Stomach (tissue), 9 donors: ENCODE data around the gene CYB561. TPM values are rescaled to one million over a fixed set of nuclear protein-coding genes. Genes with fewer than 3 reads are reported as not detected.

Source experiments
- DNase-seq, 2 donors: peaks; one replicate each; pipeline versions ENCODE4 v3.0.0 to v3.0.0-alpha.2; 2013 to 2019
- H3K27ac ChIP-seq, 5 donors: fragments of 200-600 bp in 4 of 5; sonication (generic) in 4 of 5; one replicate each; pipeline ENCODE4 v1.5.1; 2013 to 2019; ENCODE audit warnings: mild to moderate bottlenecking in 1 of 5, moderate library complexity in 1 of 5
- H3K27me3 ChIP-seq, 3 donors: fragments of 200-600 bp; sonication (generic); one replicate each; pipeline ENCODE4 v1.5.1; 2017 to 2019; ENCODE audit warnings: mixed run types in 1 of 3
- H3K36me3 ChIP-seq, 4 donors: fragments of 200-600 bp; sonication (generic); 1 replicate in 3 of 4; 2 replicates in 1 of 4; pipeline ENCODE4 v1.5.1; 2016 to 2019
- H3K4me1 ChIP-seq, 4 donors: fragments of 200-600 bp; sonication (generic); one replicate each; pipeline ENCODE4 v1.5.1; 2016 to 2019
- H3K4me3 ChIP-seq, 4 donors: fragments of 200-600 bp; sonication (generic) in 3 of 4; one replicate each; pipeline ENCODE4 v1.5.1; 2016 to 2019; ENCODE audit warnings: mild to moderate bottlenecking in 1 of 4
- H3K9me3 ChIP-seq, 4 donors: fragments of 200-600 bp; sonication (generic); one replicate each; pipeline ENCODE4 v1.5.1; 2016 to 2019
- EP300 ChIP-seq: sonication (generic); formaldehyde crosslinking; IDR thresholded peaks from one replicate; pipeline ENCODE4 v1.6.1; 2017; ENCODE audit warnings: antibody characterized with exemption
- POLR2A ChIP-seq, 4 donors: fragments of 450-650 bp; IDR thresholded peaks; one replicate each; pipeline ENCODE4 v1.6.1; 2016; ENCODE audit warnings: antibody characterized with exemption in 4 of 4, control low read depth in 2 of 4, mild to moderate bottlenecking in 1 of 4, moderate library complexity in 1 of 4
- POLR2AphosphoS5 ChIP-seq, 3 donors: sonication (generic); formaldehyde crosslinking; IDR thresholded peaks; one replicate each; pipeline ENCODE4 v1.6.1; 2016; ENCODE audit warnings: antibody characterized with exemption in 3 of 3
- WGBS, 5 donors: extraction: QIAGEN DNeasy Blood & Tissue Kit in 3 of 5; methylation state at CpG; one replicate each; pipeline versions ENCODE4 v1.1.5 to v1.1.7; 2013 to 2018; 5-methylcytosine and 5-hydroxymethylcytosine counted together
- intact Hi-C: fragments of 100-400 bp; cut with DNase I; formaldehyde crosslinking; loops from one replicate; pipeline ENCODE4 v1.15.1; 2023; ENCODE audit warnings: low total_unique reads
- polyA plus RNA-seq, 3 donors: library from polyadenylated mRNA; stranded (reverse); fragments of 200-250 nt; gene quantifications; one replicate each; pipeline ENCODE4 v1.2.3, GENCODE V29; 2013
- total RNA-seq, 5 donors: library from RNA; depleted of rRNA; stranded (reverse); fragments of >200 nt; gene quantifications; one replicate each; pipeline versions ENCODE4 v1.1.0 to v1.2.3, GENCODE V29; 2014 to 2016
- TF ChIP-seq, protein P1 (sequence below), 7 experiments: fragments of 450-650 bp in 4 of 7; fragments of 200-600 bp in 3 of 7; sonication (generic) in 3 of 7; IDR thresholded peaks; one replicate each; pipeline ENCODE4 v1.5.1; 2016 to 2019; ENCODE audit warnings: antibody characterized with exemption in 7 of 7, control low read depth in 2 of 7, mild to moderate bottlenecking in 1 of 7
- donor health status: healthy with polysubstance abuse.
- donor health status: Bipolar disorder and iron deficiency.
- donor health status: healthy.

The CYB561 gene
- total and polyA plus RNA-seq, 8 donors, result 10.8 to 394 (median 37.8) TPM

GRCh38 chr17:63425483-63425882, 20.6 kb downstream of the CYB561 start:
- Histone ChIP-seq H3K9me3 (no peaks in the 10 kb centered on the region), H3K27me3 (no peaks in the 10 kb centered on the region), H3K36me3 (peaks cover 0 to 18% (median 15%) of the 10 kb centered on the region in 4 donors), H3K27ac (no peak overlapping the region), H3K4me3 (no peak overlapping the region), H3K4me1 (peaks cover 0 to 18% (median 12%) of the 10 kb centered on the region in 4 donors)
- peak in 1 of 3 donors; percentile 62 for TF ChIP-seq POLR2AphosphoS5 (IDR thresholded peaks at IDR 0.05)
- TF ChIP-seq POLR2A (IDR thresholded peaks at IDR 0.05), result no peak
- TF ChIP-seq, protein P1, sequence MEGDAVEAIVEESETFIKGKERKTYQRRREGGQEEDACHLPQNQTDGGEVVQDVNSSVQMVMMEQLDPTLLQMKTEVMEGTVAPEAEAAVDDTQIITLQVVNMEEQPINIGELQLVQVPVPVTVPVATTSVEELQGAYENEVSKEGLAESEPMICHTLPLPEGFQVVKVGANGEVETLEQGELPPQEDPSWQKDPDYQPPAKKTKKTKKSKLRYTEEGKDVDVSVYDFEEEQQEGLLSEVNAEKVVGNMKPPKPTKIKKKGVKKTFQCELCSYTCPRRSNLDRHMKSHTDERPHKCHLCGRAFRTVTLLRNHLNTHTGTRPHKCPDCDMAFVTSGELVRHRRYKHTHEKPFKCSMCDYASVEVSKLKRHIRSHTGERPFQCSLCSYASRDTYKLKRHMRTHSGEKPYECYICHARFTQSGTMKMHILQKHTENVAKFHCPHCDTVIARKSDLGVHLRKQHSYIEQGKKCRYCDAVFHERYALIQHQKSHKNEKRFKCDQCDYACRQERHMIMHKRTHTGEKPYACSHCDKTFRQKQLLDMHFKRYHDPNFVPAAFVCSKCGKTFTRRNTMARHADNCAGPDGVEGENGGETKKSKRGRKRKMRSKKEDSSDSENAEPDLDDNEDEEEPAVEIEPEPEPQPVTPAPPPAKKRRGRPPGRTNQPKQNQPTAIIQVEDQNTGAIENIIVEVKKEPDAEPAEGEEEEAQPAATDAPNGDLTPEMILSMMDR (IDR thresholded peaks at IDR 0.05), result peak in 5 of 7 experiments; percentile 85 to 93 (median 92)
- WGBS, 5 donors, result 0 to 3% (median 2%) methylated on average over 7 of the region's 7 CpGs
- intact Hi-C loops, result loop anchor here (5.0 to 10.0 kb wide), 3 partner anchors 52 to 721 kb away; partner anchors contain the start of gene ACE
- DNase-seq, result peak; percentile 78 to 94

DNA sequence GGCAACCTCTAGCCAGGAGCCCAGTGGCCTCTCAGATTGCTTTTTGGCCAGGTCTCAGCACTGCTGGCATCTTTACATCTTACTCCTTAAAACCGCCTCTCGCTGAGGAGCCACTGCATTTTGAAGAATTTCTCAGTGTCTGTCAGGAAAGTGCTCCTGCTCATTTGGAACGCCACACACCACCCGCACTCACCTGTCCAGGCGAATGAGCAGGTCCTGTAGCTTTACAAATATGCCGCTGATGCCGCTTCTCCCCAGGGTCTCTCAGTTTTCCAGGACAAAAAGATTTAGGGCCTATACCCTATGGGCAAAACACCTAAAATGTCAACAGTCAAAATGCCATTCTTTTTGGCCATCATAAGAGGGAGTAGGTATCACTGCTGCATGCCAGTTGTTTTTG, 22.1 kb downstream of the CYB561 start:
- DNase-seq, result no peak
- WGBS, 5 donors, result 86 to 92% (median 91%) methylated on average over 6 to 7 of the region's 7 CpGs

DNA sequence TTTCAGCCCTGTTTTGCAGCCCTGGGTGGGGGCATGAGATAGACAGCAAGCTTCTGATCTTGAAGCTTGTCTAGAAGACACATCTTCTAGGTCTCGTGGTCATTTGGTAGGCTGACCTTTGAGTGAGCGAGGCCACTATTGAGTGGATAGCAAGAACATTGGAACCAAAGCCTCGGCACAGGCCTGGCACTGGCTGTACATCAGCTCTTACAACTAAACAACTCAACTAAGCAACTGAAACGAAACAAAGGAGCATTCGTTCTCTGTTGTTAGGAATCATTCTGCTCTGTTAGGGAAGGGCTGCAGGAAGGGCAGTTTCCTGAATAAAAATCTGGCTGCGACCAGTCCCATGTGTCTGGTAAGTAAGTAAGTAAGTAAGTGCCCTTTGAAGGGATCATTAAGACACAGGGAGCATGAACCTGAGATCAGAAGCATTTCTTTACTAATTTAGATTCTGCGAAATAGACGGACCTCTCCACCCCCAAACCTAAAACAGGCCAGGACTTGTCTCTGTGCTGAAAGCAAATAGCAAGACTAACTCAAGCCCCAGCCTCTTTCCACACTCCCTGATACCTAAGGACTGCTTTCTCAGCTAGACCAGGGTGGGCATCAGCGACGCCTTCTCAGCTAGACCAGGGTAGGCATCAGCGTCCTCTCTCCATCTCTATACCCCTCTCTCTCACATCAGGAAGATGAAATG, 22.7 kb downstream of the CYB561 start:
- H3K36me3 ChIP-seq, result peaks cover 0 to 38% (median 32%) of the 10 kb centered on the region in 4 donors
- TF ChIP-seq EP300 (no peak), POLR2A (IDR thresholded peaks at IDR 0.05) (no peak), POLR2AphosphoS5 (IDR thresholded peaks at IDR 0.05) (no peak)
- no peak overlapping the region for H3K4me3 ChIP-seq
- H3K27me3 ChIP-seq, result no peaks in the 10 kb centered on the region
- H3K9me3 ChIP-seq, result no peaks in the 10 kb centered on the region
- intact Hi-C loops, result loop anchor here (10.0 kb wide), 1 partner anchor 719 kb away; no protein-coding TSS in a partner anchor
- DNase-seq, result no peak
- H3K4me1 ChIP-seq, result peaks cover 0 to 16% (median 10%) of the 10 kb centered on the region in 4 donors
- 69 to 82% (median 78%) methylated on average over 11 of the region's 11 CpGs for WGBS, 5 donors
- no peak overlapping the region for H3K27ac ChIP-seq

More for the DNA sequence above, 22.1 kb downstream of the CYB561 start:
- Histone ChIP-seq H3K4me3 (no peak overlapping the region), H3K27ac (no peak overlapping the region), H3K4me1 (peaks cover 0 to 18% (median 12%) of the 10 kb centered on the region in 4 donors), H3K27me3 (no peaks in the 10 kb centered on the region), H3K9me3 (no peaks in the 10 kb centered on the region), H3K36me3 (peaks cover 0 to 33% (median 26%) of the 10 kb centered on the region in 4 donors)
- intact Hi-C loops, result loop anchor here (10.0 kb wide), 1 partner anchor 719 kb away; no protein-coding TSS in a partner anchor
- TF ChIP-seq, protein P1 (IDR thresholded peaks at IDR 0.05), result no peak
- TF ChIP-seq POLR2AphosphoS5 (IDR thresholded peaks at IDR 0.05), result no peak
- no peak for TF ChIP-seq EP300
- TF ChIP-seq POLR2A (IDR thresholded peaks at IDR 0.05), result no peak

DNA sequence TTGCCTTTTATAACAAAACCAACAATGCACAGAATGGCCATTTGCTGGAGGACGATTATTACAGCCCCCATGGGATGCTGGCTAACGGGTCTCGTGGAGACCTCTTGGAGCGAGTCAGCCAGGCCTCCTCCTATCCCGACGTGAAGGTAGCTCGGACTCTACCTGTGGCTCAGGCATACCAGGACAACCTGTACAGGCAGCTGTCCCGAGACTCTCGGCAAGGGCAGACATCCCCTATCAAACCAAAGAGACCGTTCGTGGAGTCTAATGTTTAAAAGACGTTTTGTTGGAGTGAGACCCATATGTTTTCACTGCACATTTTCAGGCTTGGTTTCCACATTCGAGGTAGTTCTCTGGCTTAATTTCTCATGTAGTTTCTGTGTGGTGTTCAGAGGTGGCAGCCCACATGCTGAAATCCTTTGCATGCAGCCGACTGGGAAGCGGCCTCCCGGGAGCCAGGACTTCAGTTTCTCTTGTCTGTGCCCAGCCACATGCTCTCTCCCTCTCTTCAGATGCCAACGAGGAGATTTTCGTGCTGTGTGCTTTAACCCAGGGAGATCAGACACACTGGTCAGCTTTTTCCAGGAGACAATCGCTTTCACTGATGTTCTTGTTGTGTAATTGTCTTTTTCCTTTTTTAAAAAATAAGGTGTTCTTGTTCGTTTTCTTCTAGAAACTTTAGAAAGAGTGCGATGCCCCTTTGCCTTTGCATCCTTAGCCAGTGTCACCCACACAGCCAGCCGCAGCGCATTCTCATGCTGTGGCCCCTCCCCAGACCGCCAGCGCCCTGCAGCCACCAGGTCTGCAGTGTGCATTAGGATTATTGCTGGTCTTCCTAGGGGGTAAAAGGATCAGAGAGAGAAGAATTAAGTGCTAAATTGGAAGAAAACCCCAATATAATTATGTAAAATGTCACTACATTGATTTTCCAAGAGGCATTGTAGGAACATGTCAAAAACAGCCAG, 24.1 kb downstream of the CYB561 start:
- Histone ChIP-seq H3K4me1 (peaks cover 0 to 6% (median 4%) of the 10 kb centered on the region in 4 donors), H3K9me3 (no peaks in the 10 kb centered on the region), H3K4me3 (no peak overlapping the region), H3K27ac (no peak overlapping the region), H3K27me3 (no peaks in the 10 kb centered on the region), H3K36me3 (peaks cover 0 to 50% (median 35%) of the 10 kb centered on the region in 4 donors)
- TF ChIP-seq EP300 (no peak), POLR2AphosphoS5 (IDR thresholded peaks at IDR 0.05) (no peak), POLR2A (IDR thresholded peaks at IDR 0.05) (no peak)
- TF ChIP-seq, protein P1 (IDR thresholded peaks at IDR 0.05), result no peak
- WGBS, 5 donors, result 89 to 92% (median 90%) methylated on average over 25 of the region's 25 CpGs
- intact Hi-C loops, result loop anchor here (10.0 kb wide), 1 partner anchor 717 kb away; no protein-coding TSS in a partner anchor
- no peak for DNase-seq
